ENCODE results near the gene NOA1.

NOA1 gene

GRCh38 chr4:56977321-56978012 is at the start of gene NOA1:
NOA1 (minus strand) TSS chr4:56977606; CDS start chr4:56977585, 21 bp downstream.
- peak; percentile 98 for DNase-seq (ENCODE audit: low spot score)

GRCh38 chr4:57023104-57023503 is 45.7 kb upstream of the NOA1 start:
- no peak for DNase-seq (ENCODE audit: low spot score)

GRCh38 chr4:57020467-57021101 is 43.2 kb upstream of the NOA1 start:
- no peak for DNase-seq (ENCODE audit: low spot score)

GRCh38 chr4:57018980-57019379 is 41.6 kb upstream of the NOA1 start:
- DNase-seq (ENCODE audit: low spot score): no peak

- DNase-seq (ENCODE audit: low spot score): no peak
Observed at GRCh38 chr4:57013543-57014120, 36.2 kb upstream of the NOA1 start.

GRCh38 chr4:56999751-57000150 is 22.3 kb upstream of the NOA1 start:
- DNase-seq (ENCODE audit: low spot score): no peak

GRCh38 chr4:56995525-56995924 is 18.1 kb upstream of the NOA1 start:
- peak; percentile 83 for DNase-seq (ENCODE audit: low spot score)

GRCh38 chr4:56990109-56990905 is 12.9 kb upstream of the NOA1 start:
- no peak for DNase-seq (ENCODE audit: low spot score)

GRCh38 chr4:56986952-56987351 is 9.5 kb upstream of the NOA1 start:
- DNase-seq (ENCODE audit: low spot score): no peak

- no peak for DNase-seq (ENCODE audit: low spot score)
Observed at GRCh38 chr4:56986192-56986591, 8.8 kb upstream of the NOA1 start.

GRCh38 chr4:56981795-56982201 is 4.4 kb upstream of the NOA1 start:
- DNase-seq (ENCODE audit: low spot score): no peak

- no peak for DNase-seq (ENCODE audit: low spot score)
Observed at GRCh38 chr4:56979421-56980072, 2.1 kb upstream of the NOA1 start.

GRCh38 chr4:56978750-56979303 is 1.4 kb upstream of the NOA1 start, which contains the start of gene POLR2B:
POLR2B (plus strand) TSS chr4:56978896; CDS start chr4:56978986, 90 bp downstream.
- DNase-seq (ENCODE audit: low spot score): peak; percentile 96

- DNase-seq (ENCODE audit: low spot score): no peak
Observed at GRCh38 chr4:56976837-56977320, 527 bp downstream of the NOA1 start.

- DNase-seq (ENCODE audit: low spot score): no peak
Observed at GRCh38 chr4:56976283-56976836, 1.0 kb downstream of the NOA1 start.

GRCh38 chr4:56973336-56973735 is 4.1 kb downstream of the NOA1 start:
- no peak for DNase-seq (ENCODE audit: low spot score)

GRCh38 chr4:56972809-56973208 is 4.6 kb downstream of the NOA1 start:
- no peak for DNase-seq (ENCODE audit: low spot score)

GRCh38 chr4:56972389-56972788 is 5.0 kb downstream of the NOA1 start:
- DNase-seq (ENCODE audit: low spot score): no peak

GRCh38 chr4:56971383-56971782 is 6.0 kb downstream of the NOA1 start:
- no peak for DNase-seq (ENCODE audit: low spot score)

- no peak for DNase-seq (ENCODE audit: low spot score)
Observed at GRCh38 chr4:56961107-56961500, 16.3 kb downstream of the NOA1 start.

- DNase-seq (ENCODE audit: low spot score): no peak
Observed at GRCh38 chr4:56959100-56959499, 18.3 kb downstream of the NOA1 start.

All from putamen (tissue), 1 donor.